Measurements from ENCODE around the gene RAD51B.
"Not testable (repeated sequence)": the region's sequence is repeated elsewhere in the genome, so short reads cannot be mapped to it uniquely, and the experiment has no call there.

Gene RAD51B

DNA sequence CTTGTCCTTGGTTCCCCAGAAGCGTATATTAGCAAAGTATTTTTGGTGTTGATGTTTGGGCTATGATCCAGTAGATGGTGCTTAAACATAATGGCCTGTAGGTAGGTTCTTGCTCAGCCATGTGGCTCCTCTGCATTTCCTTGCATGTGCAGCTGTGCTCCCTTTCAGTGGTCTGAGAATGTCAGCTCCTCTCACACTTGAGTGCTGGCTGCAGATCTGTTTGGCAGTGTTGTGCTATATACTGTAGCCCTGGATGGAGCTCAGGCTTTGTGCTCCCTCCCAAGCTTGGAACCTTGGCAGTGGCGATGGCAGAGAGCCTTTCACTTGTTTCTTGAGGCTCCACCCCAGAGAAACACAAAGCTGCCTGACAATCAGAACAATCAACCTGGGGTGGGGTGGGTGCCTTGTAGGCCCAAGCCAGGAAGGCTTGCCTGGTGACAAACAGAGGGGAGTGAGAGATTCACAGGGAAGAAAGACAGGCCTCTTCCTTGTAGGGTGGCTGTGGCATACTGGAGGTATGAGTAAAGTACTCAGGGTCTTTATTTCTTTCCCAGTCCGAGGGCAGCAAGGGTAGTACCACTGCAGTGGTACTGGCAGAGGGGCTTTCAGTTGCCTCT lies 255.3 kb downstream of the RAD51B start:
- DNase-seq (ENCODE audit: low read depth in 1 of 2, low spot score in 1 of 2): no peak

DNA sequence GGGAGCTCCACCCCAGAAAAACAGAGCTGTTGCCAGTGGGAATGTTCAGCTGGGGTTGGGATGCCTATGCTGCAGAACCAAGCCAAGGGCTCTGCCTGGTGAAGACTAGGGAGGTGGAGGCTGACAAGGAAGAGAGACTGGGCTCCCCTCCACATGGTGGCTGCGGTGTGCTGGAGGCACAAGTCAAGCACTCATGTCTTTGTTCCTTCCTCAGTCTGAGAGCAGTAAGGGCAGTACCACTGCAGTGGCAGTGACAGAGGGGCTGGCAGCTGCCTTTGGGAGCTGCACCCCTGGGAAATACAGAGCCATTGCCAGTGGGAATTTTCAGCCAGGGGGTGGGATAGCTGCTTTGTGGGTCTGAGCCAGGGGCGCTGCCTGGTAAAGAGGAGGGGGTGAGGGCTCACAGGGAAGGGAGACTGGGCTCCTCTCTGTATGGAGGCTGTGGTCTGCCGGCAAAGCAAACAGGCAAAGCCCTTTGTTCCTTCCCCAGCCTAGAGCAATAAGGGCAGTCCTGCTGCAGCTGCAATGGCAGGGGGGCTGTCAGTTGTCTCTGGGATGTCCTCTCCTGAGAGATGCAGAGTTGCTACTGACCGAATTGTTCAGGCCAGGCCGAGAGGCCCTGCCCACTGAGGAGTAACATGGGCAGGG lies 255.9 kb downstream of the RAD51B start:
- DNase-seq (ENCODE audit: low read depth in 1 of 2, low spot score in 1 of 2): no peak

DNA sequence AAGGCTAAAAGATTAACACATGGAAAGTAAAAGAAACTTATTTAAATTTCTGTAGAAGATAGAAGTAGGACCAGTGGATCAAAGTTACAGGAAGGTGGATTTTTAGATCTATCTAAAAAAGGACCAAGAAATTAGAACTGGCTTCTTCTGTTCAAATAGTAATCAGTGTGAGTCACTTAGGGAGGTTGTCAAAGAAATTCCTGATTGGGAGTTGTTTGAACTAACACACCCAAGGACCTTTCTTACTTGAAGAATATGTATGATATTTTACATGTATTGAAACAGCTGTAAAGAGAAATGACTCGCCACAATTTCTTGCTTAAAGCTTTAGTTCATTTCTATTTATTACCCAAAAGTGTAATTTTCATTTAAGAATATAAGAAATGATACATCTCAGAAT lies 256.9 kb downstream of the RAD51B start:
- DNase-seq (ENCODE audit: low read depth in 1 of 2, low spot score in 1 of 2): no peak

DNA sequence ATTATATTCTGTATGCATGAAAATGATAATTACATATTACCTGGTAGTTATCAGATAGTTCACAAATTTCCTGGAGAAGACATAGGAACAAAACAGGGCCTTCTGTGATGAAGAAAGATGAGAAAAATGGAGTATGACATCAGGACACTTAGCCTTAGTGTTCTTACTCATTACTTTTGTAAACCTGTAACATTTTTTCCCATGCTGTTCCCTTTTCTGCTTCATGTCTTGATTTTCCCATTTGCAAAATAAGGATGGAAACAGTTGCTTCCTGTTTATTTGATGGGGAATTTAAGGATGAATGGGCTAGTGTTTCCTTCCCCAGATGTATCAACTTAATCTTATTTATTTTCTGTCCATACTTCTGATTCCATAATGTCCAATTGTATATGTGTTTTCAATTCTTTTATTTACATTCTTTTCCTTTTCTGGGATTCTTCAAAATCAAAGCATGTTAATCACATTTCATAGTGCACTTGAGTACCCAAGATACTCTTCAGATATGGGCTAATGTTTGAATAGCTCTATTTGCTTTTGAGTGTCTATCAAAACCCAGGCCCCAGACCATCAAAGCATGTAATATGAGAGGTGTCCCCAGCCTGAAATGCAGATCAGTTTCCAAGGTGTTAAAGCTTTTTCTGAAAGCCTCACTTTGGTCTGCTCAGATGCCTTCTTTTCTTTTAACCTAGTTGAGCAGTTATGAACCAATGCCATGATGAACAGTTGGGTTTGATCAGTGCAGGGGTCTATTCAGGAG lies 260.5 kb downstream of the RAD51B start:
- no peak for DNase-seq (ENCODE audit: low read depth in 1 of 2, low spot score in 1 of 2)

DNA sequence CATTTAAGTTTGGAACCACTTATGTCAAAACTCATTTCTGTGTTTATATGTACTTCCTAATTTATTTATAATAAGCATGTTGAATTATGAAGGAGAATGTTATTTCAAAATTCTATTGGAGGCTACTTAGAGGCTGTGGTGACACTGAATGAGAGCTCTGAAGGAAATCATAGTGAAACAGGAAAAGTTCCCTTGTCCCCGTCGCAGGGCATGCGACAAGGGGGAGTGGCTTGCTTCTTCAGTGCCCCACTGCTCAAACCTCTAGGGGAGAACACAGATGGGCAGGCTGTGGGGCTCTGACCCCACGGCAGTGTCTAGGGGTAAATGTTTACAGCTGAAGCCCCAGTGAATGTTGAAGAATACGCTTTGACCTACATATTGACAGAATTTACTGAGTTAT lies 261.9 kb downstream of the RAD51B start:
- DNase-seq (ENCODE audit: low read depth in 1 of 2, low spot score in 1 of 2): no peak

DNA sequence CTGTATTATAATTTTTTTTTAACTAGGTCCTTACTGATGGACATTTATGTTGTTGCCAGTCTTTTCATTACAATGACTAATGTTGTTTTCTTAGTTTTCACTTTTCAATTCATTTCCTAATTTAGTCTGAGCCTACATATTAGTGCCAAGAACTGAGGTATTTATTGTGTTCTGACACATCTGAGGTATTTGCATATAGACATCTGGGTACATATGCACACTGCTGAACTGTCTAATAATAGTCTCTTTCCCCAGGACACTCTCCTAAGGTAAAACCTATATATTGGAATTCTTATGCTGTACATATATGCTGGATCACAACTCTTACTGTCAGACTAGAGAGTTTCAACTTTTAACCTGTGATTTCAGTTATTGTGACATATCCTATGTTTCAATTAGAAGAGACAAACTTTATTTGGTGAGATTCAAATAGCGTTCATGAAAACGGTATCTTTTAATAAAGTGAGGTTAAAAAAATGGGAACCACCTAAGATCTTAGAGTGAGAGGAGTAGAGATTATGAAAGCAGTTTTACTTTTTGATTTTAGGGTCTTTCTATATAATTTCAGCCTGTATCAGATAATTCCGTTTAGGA lies 263.2 kb downstream of the RAD51B start:
- no peak for DNase-seq (ENCODE audit: low read depth in 1 of 2, low spot score in 1 of 2)

DNA sequence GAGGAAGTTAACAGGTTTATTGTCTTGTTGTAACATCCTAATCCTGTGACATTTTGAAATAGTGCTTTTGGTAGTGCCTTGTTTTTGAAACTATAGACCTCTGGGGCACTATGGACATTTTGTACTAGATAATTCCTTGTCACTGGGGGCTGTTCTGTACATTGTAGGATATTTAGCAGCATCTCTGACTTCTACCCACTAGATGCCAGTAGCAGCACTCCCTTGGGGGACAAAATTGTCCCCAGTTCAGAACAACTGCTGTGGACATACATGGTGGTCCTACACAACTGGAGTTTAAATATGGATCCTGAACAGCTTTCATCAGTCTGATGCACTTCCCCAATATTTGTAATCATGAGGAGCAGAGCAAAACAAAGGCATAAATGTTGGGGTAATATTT lies 264.7 kb downstream of the RAD51B start:
- no peak for DNase-seq (ENCODE audit: low read depth in 1 of 2, low spot score in 1 of 2)

DNA sequence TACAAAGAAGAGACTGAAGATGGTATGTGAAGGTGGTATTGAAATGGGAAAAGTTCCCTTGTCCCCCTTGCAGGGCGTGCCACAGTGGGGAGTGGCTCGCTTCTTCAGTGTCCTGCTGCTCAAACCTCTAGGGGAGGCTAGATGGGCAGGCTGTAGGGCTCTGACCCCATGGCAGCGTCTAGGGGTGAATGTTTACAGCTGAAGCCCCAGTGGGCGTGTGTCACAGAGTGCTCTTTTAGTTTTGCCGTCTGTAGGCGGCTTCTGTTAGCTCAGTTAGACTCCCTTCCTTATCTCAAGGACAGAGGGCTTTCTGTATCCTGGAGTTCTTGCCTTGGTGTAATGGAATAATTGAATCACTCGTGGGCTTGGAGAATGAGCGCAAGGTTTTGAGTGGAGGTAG lies 266.2 kb downstream of the RAD51B start:
- DNase-seq (ENCODE audit: low read depth in 1 of 2, low spot score in 1 of 2): no peak

DNA sequence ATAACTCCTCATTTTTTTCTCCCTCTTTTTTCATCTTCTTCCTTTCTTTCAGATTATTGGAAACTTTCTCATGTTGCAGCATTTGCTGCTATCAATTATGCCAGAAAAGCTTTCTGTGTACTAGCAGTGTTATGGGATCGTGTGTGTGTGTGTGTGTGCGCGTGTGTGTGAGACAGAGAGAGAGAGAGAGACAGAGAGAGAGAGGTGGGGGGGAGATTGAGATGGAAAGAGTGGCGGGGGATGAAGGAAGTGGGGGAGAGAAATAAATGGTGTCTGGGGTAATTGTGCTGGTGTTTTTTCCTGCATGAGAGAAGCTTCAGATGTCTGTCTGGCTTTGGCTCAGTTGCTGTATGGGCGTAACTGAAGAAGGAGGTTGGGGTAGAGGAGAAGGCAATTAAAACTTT lies 268.9 kb downstream of the RAD51B start:
- DNase-seq (ENCODE audit: low read depth in 1 of 2, low spot score in 1 of 2): no peak

DNA sequence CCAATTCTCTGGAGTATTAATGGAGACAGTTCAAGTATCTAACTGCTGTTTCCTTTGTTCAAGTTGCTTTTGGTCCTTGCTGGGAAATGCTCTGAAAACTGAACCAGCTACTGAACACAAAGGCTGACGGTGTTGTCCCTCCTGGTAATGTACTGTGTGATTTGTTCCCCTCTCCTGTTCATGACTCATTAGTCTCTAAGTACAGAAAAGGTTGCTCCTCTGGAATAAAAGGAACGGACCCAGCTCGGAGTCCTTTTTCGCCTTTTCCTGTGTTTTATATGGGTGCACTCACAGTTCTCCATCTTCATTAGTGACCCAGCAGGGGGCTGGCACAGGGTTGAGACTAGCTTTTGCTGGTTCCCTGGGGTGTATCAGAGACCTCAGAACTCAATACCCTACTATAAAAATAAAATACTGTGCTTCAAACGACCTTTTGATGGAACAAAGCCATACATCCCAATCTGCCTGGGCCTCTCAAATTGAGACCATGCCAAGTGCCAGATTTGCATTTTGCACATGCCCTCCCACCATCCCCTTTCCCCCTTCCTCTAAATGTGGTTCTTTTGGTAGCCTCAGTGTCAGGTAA lies 269.7 kb downstream of the RAD51B start:
- no peak for DNase-seq (ENCODE audit: low read depth in 1 of 2, low spot score in 1 of 2)

DNA sequence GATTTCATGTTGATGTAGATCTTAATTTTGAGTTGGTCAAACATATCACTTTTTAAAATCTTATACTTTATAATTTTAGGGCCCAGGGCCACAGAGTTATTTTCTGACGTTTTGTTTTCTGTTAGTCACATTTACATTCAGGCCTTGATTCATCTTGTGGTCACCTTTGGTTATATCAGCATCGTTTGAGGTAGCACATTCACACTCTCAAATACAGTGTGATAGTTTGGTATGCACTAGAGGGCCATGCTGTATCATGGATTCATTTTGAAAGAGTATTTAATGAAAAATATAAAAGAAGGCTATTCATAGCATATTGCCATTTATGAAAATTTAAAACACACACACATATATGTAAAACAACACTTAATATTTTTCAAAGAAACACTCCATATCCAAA lies 274.6 kb downstream of the RAD51B start:
- no peak for DNase-seq (ENCODE audit: low read depth in 1 of 2, low spot score in 1 of 2)

DNA sequence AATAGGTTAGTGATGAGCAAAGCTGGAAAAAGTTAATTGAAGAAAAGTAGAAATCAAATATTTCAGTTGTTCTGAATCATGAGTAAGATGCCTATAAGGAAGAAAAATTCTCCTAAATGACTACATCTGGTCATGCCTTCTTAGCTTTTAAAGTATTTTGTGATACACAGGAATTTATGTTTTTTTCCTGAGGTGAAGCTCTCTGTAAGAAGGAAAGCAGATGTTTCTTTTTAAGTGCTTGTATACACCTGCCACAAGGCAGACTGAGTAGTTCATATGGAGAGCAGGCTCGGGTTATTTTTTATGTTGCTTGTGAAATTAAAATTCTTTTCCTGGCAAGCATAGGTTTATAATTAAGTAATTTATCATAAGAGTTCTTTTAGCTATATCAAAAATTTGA lies 275.2 kb downstream of the RAD51B start:
- DNase-seq (ENCODE audit: low read depth in 1 of 2, low spot score in 1 of 2): no peak

DNA sequence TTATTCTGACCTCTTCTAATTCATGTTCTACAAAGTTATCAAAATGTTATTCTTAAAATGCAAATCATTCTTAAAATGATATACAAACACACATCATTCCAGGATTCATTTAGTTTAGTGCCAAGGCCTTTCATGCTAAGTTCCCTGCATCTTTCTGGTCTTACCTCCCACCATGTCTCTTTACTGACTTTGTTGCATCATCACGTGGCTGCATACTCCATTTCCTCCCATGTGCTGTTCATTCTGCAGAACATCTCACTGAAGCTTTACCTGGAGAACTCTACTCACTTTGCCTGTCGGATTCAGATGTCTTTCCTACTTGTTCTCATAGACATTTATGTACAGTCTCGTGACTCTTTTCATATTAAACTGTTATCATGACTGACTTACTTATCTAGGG lies 278.1 kb downstream of the RAD51B start:
- DNase-seq (ENCODE audit: low read depth in 1 of 2, low spot score in 1 of 2): no peak

DNA sequence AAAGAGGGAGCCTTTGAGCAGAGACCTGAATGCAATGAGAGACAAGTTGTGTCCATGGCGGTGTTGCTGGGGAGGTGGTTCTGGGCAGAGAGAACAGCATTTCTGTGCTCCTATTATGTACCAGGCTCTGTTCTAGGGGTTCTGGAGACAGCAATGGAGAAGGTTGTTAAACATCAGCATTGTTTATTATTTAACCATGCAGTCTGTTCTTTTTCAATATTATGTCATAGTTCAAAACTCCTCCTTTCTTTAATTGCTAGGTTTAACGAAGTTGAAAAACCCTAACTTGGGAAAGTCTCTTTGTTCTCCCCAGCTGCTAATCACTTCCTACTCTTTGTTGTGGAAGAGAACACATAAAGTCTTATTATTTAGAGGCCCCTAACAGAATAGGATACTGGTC lies 279.3 kb downstream of the RAD51B start:
- DNase-seq (ENCODE audit: low read depth in 1 of 2, low spot score in 1 of 2): no peak

DNA sequence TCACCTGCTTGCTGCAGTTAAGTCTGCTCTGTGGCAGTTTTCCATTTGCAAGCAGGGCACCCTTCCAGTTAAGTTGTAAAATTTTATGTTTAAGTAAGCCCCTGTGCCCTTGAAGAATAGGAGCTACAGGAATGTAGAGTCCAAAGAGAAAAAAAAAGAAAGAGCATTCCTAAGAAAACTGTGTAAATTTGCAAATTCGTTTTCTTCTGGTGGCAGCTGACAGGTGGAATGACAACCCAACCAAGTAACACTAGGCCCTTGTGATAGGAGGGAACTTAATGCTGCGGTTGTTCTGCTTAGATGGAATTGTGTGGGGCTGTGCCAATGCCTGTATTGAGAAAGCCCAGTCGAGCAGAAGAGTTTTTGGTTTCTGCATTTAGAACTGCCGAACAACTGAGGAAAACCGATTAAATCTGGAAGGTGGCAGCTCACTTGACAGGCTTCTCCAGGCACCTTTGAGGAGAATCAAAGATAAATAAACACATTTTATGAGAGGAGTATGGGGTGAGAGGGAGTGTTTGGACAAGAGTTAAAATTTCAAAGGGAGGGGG lies 280.0 kb downstream of the RAD51B start:
- DNase-seq (ENCODE audit: low read depth in 1 of 2, low spot score in 1 of 2): no peak

DNA sequence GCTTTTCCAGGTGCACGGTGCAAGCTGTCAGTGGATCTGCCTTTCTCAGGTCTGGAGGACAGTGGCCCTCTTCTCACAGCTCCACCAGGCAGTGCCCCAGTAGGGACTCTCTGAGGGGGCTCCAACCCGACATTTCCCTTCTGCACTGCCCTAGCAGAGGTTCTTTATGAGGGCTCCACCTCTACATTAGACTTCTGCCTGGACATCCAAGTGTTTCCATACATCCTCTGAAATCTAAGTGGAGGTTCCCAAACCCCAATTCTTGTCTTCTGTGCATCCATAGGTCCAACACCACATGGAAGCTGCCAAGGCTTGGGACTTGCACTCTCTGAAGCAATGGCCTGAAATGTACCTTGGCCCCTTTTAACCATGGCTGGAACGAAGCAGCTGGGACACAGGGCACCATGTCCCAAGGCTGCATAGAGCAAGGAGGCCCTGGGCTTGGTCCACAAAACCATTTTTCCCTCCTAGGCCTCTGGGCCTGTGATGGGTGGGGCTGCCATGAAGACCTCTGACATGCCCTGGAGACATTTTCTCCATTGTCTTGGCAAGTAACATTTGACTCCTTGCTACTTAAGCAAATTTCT lies 282.2 kb downstream of the RAD51B start:
- DNase-seq (ENCODE audit: low read depth in 1 of 2, low spot score in 1 of 2): not testable (repeated sequence)

DNA sequence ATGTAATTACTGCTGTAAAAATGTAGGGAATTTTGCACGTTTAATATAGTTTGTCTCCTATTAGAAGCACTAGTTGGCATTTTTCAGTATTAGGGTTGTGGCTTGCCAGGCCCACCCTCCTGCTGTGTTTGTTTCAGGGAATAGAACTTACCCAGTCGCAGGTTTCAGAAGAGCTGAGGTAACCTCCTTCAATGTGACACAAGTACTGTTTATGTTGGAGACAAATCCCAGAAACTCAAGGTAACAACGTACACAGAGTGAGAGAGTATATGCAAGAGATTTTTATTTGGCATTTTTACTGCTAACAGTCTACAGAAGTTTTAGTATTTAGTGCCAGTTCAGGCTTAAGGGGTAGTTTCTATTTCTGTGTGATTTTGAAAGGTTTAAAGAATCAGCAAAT lies 284.3 kb downstream of the RAD51B start:
- no peak for DNase-seq (ENCODE audit: low read depth in 1 of 2, low spot score in 1 of 2)

DNA sequence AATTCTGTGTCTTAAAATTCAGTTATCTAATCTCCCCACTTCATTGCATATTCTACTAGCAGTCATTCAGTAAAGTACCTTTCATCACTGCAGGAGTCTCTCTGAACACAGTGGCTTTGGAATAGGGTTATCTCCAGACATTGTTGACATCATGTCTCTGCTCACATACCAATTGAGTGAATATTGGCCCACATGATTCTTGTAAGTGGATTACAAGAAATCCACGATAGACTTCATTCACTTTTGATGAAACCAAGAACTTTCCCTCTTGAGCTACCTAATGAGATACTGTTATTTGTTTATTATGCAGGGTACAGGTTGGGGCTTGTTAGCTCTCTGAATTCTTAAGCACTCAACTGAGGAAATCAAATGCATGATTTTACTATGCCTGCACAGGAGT lies 284.9 kb downstream of the RAD51B start:
- no peak for DNase-seq (ENCODE audit: low read depth in 1 of 2, low spot score in 1 of 2)

DNA sequence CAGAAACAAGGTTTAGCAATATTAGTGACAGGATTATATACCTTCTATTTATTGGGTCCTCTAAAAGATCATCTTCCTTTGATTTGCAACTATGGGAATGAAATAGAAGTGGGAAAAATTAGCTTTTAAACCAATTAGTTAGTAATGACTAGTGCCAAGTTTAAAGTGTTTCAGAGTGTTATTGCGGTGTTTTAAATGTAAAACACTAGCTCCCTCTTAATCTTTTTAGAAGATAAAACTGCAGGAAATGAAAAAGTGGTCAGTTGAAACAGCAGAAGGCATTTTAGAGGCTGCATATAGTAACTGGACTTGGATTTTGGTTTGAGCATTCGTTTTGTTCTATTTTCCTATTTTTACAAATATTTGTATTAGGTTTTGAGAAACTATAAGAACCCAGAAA lies 286.2 kb downstream of the RAD51B start:
- DNase-seq (ENCODE audit: low read depth in 1 of 2, low spot score in 1 of 2): no peak

DNA sequence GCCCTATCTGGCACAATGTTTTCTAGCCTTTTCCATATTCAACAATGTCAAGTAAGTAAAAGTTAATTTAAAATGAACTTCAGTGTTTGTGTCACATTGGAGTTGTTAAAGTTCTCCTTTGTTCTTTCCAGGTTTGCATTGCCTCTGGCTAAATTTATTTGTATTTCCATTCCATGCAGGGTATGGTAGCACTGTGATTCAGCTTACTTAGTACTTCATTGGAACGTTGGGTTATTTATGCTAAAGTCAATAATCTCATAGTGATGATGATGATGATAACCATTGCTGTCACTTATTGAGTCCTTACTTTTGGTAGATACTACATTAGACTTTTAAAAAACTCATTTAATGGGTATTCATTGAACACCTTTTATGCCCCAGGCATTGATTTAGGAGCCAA lies 286.9 kb downstream of the RAD51B start:
- no peak for DNase-seq (ENCODE audit: low read depth in 1 of 2, low spot score in 1 of 2)

DNA sequence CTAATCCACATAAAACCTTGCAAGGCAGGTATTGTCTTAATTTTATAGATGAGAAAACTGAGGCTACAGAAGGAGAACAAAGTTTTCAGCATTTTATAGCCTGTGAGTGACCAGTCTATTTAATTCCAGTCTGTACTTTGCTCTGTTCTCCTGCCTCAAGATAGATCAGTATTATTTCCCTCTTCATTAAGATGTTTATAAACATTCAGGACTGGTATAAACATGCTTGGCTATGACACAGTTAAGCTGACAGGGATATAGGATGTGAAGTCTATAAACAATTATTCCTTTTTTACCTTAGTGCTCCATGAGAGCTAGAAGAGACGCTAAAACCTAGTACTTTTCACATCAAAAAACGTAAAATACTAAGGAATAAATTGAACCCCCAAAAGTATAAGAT lies 287.3 kb downstream of the RAD51B start:
- DNase-seq (ENCODE audit: low read depth in 1 of 2, low spot score in 1 of 2): no peak
